ENCODE measurements around the gene LIG1. TPM values are rescaled to one million over a fixed set of nuclear protein-coding genes. Genes with fewer than 3 reads are reported as not detected.
"Not testable (repeated sequence)": the region's sequence is repeated elsewhere in the genome, so short reads cannot be mapped to it uniquely, and the experiment has no call there.

LIG1 gene
- total RNA-seq, 1 donor from 2014 or later: 140 TPM

GRCh38 chr19:48108997-48109782 lies 61.0 kb downstream of the LIG1 start:
- Mint-ChIP-seq H3K4me1 (ENCODE audit: low read depth) (peaks cover 15% of the 10 kb centered on the region), H3K27me3 (ENCODE audit: insufficient read depth) (no peaks in the 10 kb centered on the region), H3K9me3 (no peaks in the 10 kb centered on the region), H3K4me3 (peak overlapping the region; percentile 47), H3K36me3 (ENCODE audit: low read depth) (peaks cover 3% of the 10 kb centered on the region), H3K27ac (peak overlapping the region; percentile 67)
- intact Hi-C loops (cut with micrococcal nuclease): no loop called here
- no peak for DNase-seq (ENCODE audit: low spot score)

DNA sequence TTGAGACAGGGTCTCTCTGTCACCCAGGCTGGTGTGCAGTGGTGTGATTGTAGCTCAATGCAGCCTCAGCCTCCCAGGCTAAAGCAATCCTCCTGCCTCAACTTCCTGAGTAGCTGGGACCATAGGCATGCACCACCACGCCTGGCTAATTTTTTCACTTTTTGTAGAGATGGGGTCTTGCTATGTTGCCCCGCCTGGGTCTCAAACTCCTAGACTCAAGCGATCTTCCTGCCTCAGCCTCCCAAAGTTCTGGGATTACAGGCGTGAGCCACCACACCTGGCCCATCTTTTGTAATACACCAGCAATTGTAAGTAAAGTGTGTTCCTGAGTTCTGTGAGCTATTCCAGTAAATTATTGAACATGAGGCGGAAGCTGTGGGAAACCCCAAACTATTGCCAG lies 66.2 kb downstream of the LIG1 start:
- H3K36me3 Mint-ChIP-seq (ENCODE audit: low read depth): peaks cover 8% of the 10 kb centered on the region
- DNase-seq (ENCODE audit: low spot score): no peak
- H3K27ac Mint-ChIP-seq: no peak overlapping the region
- no peaks in the 10 kb centered on the region for H3K9me3 Mint-ChIP-seq
- H3K4me3 Mint-ChIP-seq: no peak overlapping the region
- intact Hi-C loops (cut with micrococcal nuclease): loop anchor here (1.0 kb wide), 1 partner anchor 141 kb away; no protein-coding TSS in a partner anchor
- H3K27me3 Mint-ChIP-seq (ENCODE audit: insufficient read depth): no peaks in the 10 kb centered on the region
- peaks cover 13% of the 10 kb centered on the region for H3K4me1 Mint-ChIP-seq (ENCODE audit: low read depth)

GRCh38 chr19:48102870-48103751 lies 67.0 kb downstream of the LIG1 start:
- no peaks in the 10 kb centered on the region for H3K27me3 Mint-ChIP-seq (ENCODE audit: insufficient read depth)
- H3K27ac Mint-ChIP-seq: no peak overlapping the region
- peak; percentile 16 for DNase-seq (ENCODE audit: low spot score)
- H3K4me3 Mint-ChIP-seq: no peak overlapping the region
- H3K9me3 Mint-ChIP-seq: no peaks in the 10 kb centered on the region
- intact Hi-C loops (cut with micrococcal nuclease): loop anchor here (1.0 kb wide), 1 partner anchor 140 kb away; no protein-coding TSS in a partner anchor
- peaks cover 8% of the 10 kb centered on the region for H3K36me3 Mint-ChIP-seq (ENCODE audit: low read depth)
- peaks cover 13% of the 10 kb centered on the region for H3K4me1 Mint-ChIP-seq (ENCODE audit: low read depth)

DNA sequence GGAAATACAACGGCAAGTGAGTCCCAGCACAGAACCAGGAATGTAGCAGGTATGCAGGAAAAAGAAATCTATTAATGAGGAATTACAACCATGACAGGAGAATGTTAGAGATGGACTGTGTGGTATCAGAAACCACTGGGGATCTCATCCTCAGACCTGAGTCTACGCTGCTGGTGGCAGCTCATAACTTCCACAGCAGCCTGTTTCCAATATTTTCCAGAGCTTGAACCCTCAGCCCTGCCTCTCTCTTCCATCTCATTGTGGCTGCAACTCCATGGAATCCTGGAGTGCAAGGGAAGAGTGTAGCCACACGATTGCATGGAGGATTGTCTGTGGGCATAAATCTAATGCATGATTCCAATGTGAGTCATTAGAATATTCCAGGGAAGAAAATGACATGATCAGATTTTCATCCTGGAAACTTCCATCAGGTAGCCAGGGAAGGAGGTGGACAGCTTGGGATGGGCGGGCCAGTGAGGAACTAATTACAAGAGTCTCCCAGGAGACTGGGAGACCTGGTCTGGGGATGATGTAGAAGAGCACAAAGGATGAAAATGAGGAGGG lies 74.5 kb downstream of the LIG1 start:
- H3K36me3 Mint-ChIP-seq (ENCODE audit: low read depth): peaks cover 32% of the 10 kb centered on the region
- no peak overlapping the region for H3K27ac Mint-ChIP-seq
- no peaks in the 10 kb centered on the region for H3K4me1 Mint-ChIP-seq (ENCODE audit: low read depth)
- peaks cover 2% of the 10 kb centered on the region for H3K27me3 Mint-ChIP-seq (ENCODE audit: insufficient read depth)
- H3K4me3 Mint-ChIP-seq: no peak overlapping the region
- intact Hi-C loops (cut with micrococcal nuclease): no loop called here
- H3K9me3 Mint-ChIP-seq: peaks cover 11% of the 10 kb centered on the region
- DNase-seq (ENCODE audit: low spot score): no peak

DNA sequence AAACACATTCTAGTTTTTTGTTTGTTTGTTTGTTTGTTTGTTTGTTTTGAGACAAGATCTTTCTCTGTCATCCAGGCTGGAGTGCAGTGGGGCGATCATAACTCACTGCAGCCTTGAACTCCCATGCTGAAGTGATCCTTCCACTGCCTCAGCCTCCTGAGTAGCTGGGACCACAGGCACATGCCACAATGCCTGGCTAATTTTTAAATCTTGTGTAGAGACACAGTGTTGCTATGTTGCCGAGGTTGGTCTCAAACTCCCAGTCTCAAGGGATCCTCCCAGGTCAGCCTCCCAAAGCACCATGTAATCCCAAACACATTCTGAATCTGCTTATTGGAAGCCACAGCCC lies 75.3 kb downstream of the LIG1 start:
- peaks cover 11% of the 10 kb centered on the region for H3K9me3 Mint-ChIP-seq
- no peak for DNase-seq (ENCODE audit: low spot score)
- H3K36me3 Mint-ChIP-seq (ENCODE audit: low read depth): peaks cover 32% of the 10 kb centered on the region
- intact Hi-C loops (cut with micrococcal nuclease): no loop called here
- no peak overlapping the region for H3K4me3 Mint-ChIP-seq
- no peak overlapping the region for H3K27ac Mint-ChIP-seq
- H3K4me1 Mint-ChIP-seq (ENCODE audit: low read depth): no peaks in the 10 kb centered on the region
- peaks cover 2% of the 10 kb centered on the region for H3K27me3 Mint-ChIP-seq (ENCODE audit: insufficient read depth)

GRCh38 chr19:48094129-48094854 lies 75.9 kb downstream of the LIG1 start:
- Mint-ChIP-seq H3K4me3 (no peak overlapping the region), H3K27ac (no peak overlapping the region), H3K4me1 (ENCODE audit: low read depth) (no peaks in the 10 kb centered on the region), H3K9me3 (peaks cover 11% of the 10 kb centered on the region), H3K27me3 (ENCODE audit: insufficient read depth) (peaks cover 2% of the 10 kb centered on the region), H3K36me3 (ENCODE audit: low read depth) (peaks cover 32% of the 10 kb centered on the region)
- DNase-seq (ENCODE audit: low spot score): no peak
- intact Hi-C loops (cut with micrococcal nuclease): no loop called here

- H3K4me3 Mint-ChIP-seq; H3K4me1 Mint-ChIP-seq (ENCODE audit: low read depth); DNase-seq (ENCODE audit: low spot score); intact Hi-C loops (cut with micrococcal nuclease); H3K27me3 Mint-ChIP-seq (ENCODE audit: insufficient read depth); H3K27ac Mint-ChIP-seq: not testable (repeated sequence)
- Mint-ChIP-seq H3K36me3 (ENCODE audit: low read depth) (peaks cover 27% of the 10 kb centered on the region), H3K9me3 (peaks cover 11% of the 10 kb centered on the region)
These were observed 78.9 kb downstream of the LIG1 start for GRCh38 chr19:48091111-48091718.

DNA sequence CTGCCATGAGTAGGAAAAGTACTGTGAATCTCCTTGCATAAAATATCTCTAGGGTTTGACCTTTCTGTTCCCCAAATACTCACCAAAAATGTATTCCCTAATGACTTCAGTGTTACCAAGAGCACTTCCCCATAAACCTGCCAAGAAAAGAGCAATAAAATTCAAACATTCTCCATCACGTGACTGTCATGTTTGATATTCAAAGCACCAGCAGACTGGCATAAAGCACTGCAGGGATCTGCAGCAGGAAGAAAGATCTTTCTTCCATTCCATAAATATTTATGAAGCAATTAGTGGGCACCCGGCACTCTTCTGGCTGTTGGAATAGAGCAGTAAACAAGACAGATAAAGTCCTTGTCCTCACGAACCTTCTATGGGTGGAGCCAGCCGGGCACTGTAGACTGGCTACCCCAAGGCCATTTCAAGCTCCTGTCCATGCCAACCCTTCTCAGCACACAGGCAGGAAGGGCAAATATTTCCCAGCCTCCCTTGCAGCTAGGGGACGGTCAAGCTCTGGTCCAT lies 79.8 kb downstream of the LIG1 start:
- peaks cover 2% of the 10 kb centered on the region for H3K27me3 Mint-ChIP-seq (ENCODE audit: insufficient read depth)
- no peak overlapping the region for H3K27ac Mint-ChIP-seq
- H3K4me3 Mint-ChIP-seq: no peak overlapping the region
- H3K9me3 Mint-ChIP-seq: peaks cover 11% of the 10 kb centered on the region
- H3K36me3 Mint-ChIP-seq (ENCODE audit: low read depth): peaks cover 20% of the 10 kb centered on the region
- no peak for DNase-seq (ENCODE audit: low spot score)
- intact Hi-C loops (cut with micrococcal nuclease): no loop called here
- H3K4me1 Mint-ChIP-seq (ENCODE audit: low read depth): no peaks in the 10 kb centered on the region

GRCh38 chr19:48088991-48089390 lies 81.2 kb downstream of the LIG1 start:
- H3K4me1 Mint-ChIP-seq (ENCODE audit: low read depth); H3K4me3 Mint-ChIP-seq; H3K9me3 Mint-ChIP-seq; DNase-seq (ENCODE audit: low spot score); intact Hi-C loops (cut with micrococcal nuclease); H3K27ac Mint-ChIP-seq; H3K27me3 Mint-ChIP-seq (ENCODE audit: insufficient read depth): not testable (repeated sequence)
- H3K36me3 Mint-ChIP-seq (ENCODE audit: low read depth): peaks cover 11% of the 10 kb centered on the region

GRCh38 chr19:48085904-48086864 lies 84.0 kb downstream of the LIG1 start:
- Mint-ChIP-seq H3K4me3 (no peak overlapping the region), H3K27me3 (ENCODE audit: insufficient read depth) (no peaks in the 10 kb centered on the region), H3K27ac (no peak overlapping the region), H3K36me3 (ENCODE audit: low read depth) (no peaks in the 10 kb centered on the region), H3K4me1 (ENCODE audit: low read depth) (no peaks in the 10 kb centered on the region), H3K9me3 (no peaks in the 10 kb centered on the region)
- DNase-seq (ENCODE audit: low spot score): no peak
- intact Hi-C loops (cut with micrococcal nuclease): no loop called here

DNA sequence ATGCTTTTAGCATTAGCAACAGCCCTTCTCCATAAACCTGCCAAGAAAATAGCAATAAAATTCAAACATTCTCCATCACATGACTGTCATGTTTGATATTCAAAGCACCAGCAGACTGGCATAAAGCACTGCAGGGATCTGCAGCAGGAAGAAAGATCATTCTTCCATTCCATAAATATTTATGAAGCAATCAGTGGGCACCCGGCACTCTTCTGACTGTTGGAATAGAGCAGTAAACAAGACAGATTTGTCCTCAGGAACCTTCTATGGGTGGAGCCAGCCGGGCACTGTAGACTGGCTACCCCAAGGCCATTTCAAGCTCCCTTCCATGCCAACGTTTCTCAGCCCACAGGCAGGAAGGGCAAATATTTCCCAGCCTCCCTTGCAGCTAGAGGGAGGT lies 85.1 kb downstream of the LIG1 start:
- H3K4me3 Mint-ChIP-seq: no peak overlapping the region
- intact Hi-C loops (cut with micrococcal nuclease): no loop called here
- no peaks in the 10 kb centered on the region for H3K36me3 Mint-ChIP-seq (ENCODE audit: low read depth)
- no peak overlapping the region for H3K27ac Mint-ChIP-seq
- no peaks in the 10 kb centered on the region for H3K27me3 Mint-ChIP-seq (ENCODE audit: insufficient read depth)
- no peak for DNase-seq (ENCODE audit: low spot score)
- H3K9me3 Mint-ChIP-seq: no peaks in the 10 kb centered on the region
- H3K4me1 Mint-ChIP-seq (ENCODE audit: low read depth): no peaks in the 10 kb centered on the region
